PC-9 (cell line): ENCODE data around the gene DLGAP1. TPM values are rescaled to one million over a fixed set of nuclear protein-coding genes. Genes with fewer than 3 reads are reported as not detected.

Experiments used
- BruUV-seq: library from RNA; stranded (reverse); fragments of 400-500 nt; replicated peaks from 2 replicates; lab custom pipeline; 2021; lab: Mats Ljungman, UMichigan
- CTCF ChIA-PET: fragments of 300-600 bp; sonication (Branson Sonifier 250); formaldehyde crosslinking; loops from one replicate; lab custom pipeline; 2022; ENCODE audit warnings: antibody characterized with exemption; lab: Charles Lee
- POLR2A ChIA-PET: fragments of 300-600 bp; sonication (Branson Sonifier 250); formaldehyde crosslinking; loops from one replicate; lab custom pipeline; 2022; ENCODE audit warnings: antibody characterized with exemption; ENCODE audit not compliant: unreplicated experiment; lab: Charles Lee
- DNase-seq, 2 experiments: peaks; one replicate each; pipeline versions ENCODE4 v3.0.0 to v3.0.0-alpha.2; 2015 to 2022; ENCODE audit warnings: mixed read lengths in 1 of 2
- H2AFZ ChIP-seq: fragments of 200-600 bp; sonication (generic); 2 replicates; pipeline ENCODE4 v1.8.1; 2017; ENCODE audit warnings: antibody characterized with exemption
- H3F3A ChIP-seq: fragments of 200-600 bp; sonication (generic); 2 replicates; pipeline ENCODE4 v1.8.1; 2017; ENCODE audit warnings: antibody characterized with exemption, mild to moderate bottlenecking, low read depth; ENCODE audit not compliant: insufficient read depth
- H3K27ac ChIP-seq: fragments of 200-600 bp; sonication (generic); 2 replicates; pipeline ENCODE4 v1.6.1; 2016; ENCODE audit warnings: mixed run types
- H3K27me3 ChIP-seq: fragments of 200-600 bp; sonication (generic); 2 replicates; pipeline ENCODE4 v1.6.1; 2016; ENCODE audit warnings: low read depth, mixed run types; ENCODE audit not compliant: insufficient read depth
- H3K36me3 ChIP-seq: fragments of 200-600 bp; sonication (generic); 2 replicates; pipeline ENCODE4 v1.6.1; 2016; ENCODE audit warnings: low read depth, mixed run types
- H3K4me1 ChIP-seq: fragments of 200-600 bp; sonication (generic); replicated peaks from 2 replicates; pipeline ENCODE4 v1.6.1; 2016; ENCODE audit warnings: mixed run types; ENCODE audit not compliant: insufficient read depth
- H3K4me2 ChIP-seq: fragments of 200-600 bp; sonication (generic); 2 replicates; pipeline ENCODE4 v1.6.1; 2017; ENCODE audit warnings: mixed run types
- H3K4me3 ChIP-seq: fragments of 200-600 bp; sonication (generic); 2 replicates; pipeline ENCODE4 v1.6.1; 2016; ENCODE audit warnings: mixed run types
- H3K79me2 ChIP-seq: fragments of 200-600 bp; sonication (generic); 2 replicates; pipeline ENCODE4 v1.6.1; 2017; ENCODE audit warnings: low read depth, mixed run types
- H3K9me2 ChIP-seq: fragments of 200-600 bp; sonication (generic); 2 replicates; pipeline ENCODE4 v1.8.1; 2017; ENCODE audit warnings: mild to moderate bottlenecking; ENCODE audit not compliant: insufficient read depth
- H3K9me3 ChIP-seq: fragments of 200-600 bp; sonication (generic); 2 replicates; pipeline ENCODE4 v1.8.1; 2016; ENCODE audit warnings: low read depth; ENCODE audit not compliant: insufficient read depth
- H4K20me1 ChIP-seq: fragments of 200-600 bp; sonication (generic); 2 replicates; pipeline ENCODE4 v1.8.1; 2017; ENCODE audit not compliant: insufficient read depth
- CTCF ChIP-seq: fragments of 200-600 bp; sonication (generic); conservative IDR thresholded peaks from 2 replicates; pipeline ENCODE4 v1.6.1; 2017; ENCODE audit warnings: mixed run types, antibody characterized with exemption, mild to moderate bottlenecking, moderate library complexity
- EZH2 ChIP-seq: fragments of 200-600 bp; sonication (generic); IDR thresholded peaks from 2 replicates; pipeline ENCODE4 v1.8.0; 2017; ENCODE audit warnings: antibody characterized with exemption, low read depth
- intact Hi-C: fragments of 100-400 bp; cut with micrococcal nuclease; formaldehyde crosslinking; loops from one replicate; pipeline ENCODE4 v1.10.0; 2022; ENCODE audit not compliant: unreplicated experiment
- total RNA-seq: library from RNA; stranded (reverse); gene quantifications from 2 replicates; pipeline ENCODE4 v1.2.3, GENCODE V29; 2021

Gene DLGAP1
- total RNA-seq, 1 experiment from 2014 or later: not detected

DNA sequence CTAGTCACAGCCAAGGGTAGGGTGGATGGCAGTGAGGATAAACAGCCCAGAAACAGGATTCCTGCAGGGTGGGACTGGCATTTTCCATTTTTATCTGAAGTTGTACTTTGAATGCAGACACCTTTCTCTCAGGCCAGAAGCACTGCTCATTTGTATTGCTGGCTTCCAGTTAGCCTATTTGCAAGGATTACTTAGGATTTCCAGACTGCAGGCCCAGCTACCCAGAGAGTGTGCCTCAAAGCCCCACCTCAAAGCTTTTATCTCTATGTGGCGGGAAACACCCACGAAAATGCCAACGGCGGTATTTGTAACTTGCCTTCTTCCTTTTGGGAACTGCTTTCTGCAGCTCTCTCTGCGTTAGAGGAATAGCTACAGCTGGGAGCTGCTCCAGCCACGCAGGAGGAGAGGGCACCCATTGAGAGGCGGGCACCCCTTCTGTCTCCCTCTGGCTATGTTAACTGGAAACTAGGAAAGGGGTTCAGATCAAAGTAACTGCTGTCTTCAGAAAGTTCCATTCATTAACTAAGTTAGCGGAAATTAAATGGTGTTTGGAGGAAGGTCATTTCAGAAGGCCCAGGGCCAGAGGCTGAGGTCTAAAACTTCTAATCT lies 860.2 kb downstream of the DLGAP1 start:
- POLR2A ChIA-PET: interaction anchor here (0.5 to 3.5 kb wide), 16 partner anchors 9 to 558 kb away, joined by 3 to 45 read pairs (median 4); no protein-coding TSS in a partner anchor
- peak overlapping the region; percentile 100 for H3K27ac ChIP-seq

GRCh38 chr18:3593904-3594759 lies 861.0 kb downstream of the DLGAP1 start:
- Histone ChIP-seq H3K9me3 (no peaks in the 10 kb centered on the region), H3K27me3 (no peaks in the 10 kb centered on the region), H3F3A (peaks cover 70% of the 10 kb centered on the region), H4K20me1 (no peaks in the 10 kb centered on the region), H3K4me1 (peaks cover 77% of the 10 kb centered on the region), H3K36me3 (no peaks in the 10 kb centered on the region), H3K4me2 (peak overlapping the region; percentile 98), H3K79me2 (peaks cover 43% of the 10 kb centered on the region), H3K9me2 (no peaks in the 10 kb centered on the region), H3K27ac (peak overlapping the region; percentile 100), H2AFZ (peak overlapping the region; percentile 65), H3K4me3 (peak overlapping the region; percentile 69)
- ChIA-PET CTCF (interaction anchor here (0.5 to 2.0 kb wide), 15 partner anchors 8 to 661 kb away, joined by 3 to 27 read pairs (median 5); no protein-coding TSS in a partner anchor), POLR2A (interaction anchor here (0.5 to 3.5 kb wide), 31 partner anchors 8 to 559 kb away, joined by 3 to 45 read pairs (median 8); no protein-coding TSS in a partner anchor)
- BruUV-seq: TSS peak; percentile 35
- intact Hi-C loops: loop anchor here (1.0 to 10.0 kb wide), 9 partner anchors 52 to 405 kb away; no protein-coding TSS in a partner anchor
- peak; percentile 91 to 93 for DNase-seq
- TF ChIP-seq CTCF: peak; percentile 88
- TF ChIP-seq EZH2: no peak

More for the DNA sequence above, 860.2 kb downstream of the DLGAP1 start:
- peaks cover 47% of the 10 kb centered on the region for H3K79me2 ChIP-seq
- H3K4me2 ChIP-seq: peak overlapping the region; percentile 98
- TF ChIP-seq EZH2 (no peak), CTCF (no peak)
- DNase-seq: peak in 1 of 2 experiments; percentile 49
- BruUV-seq: no TSS peak
- no peaks in the 10 kb centered on the region for H3K9me2 ChIP-seq
- no peaks in the 10 kb centered on the region for H4K20me1 ChIP-seq
- H2AFZ ChIP-seq: no peak overlapping the region; the same call in 1 of the 2 replicates
- intact Hi-C loops: loop anchor here (1.0 to 10.0 kb wide), 10 partner anchors 8 to 314 kb away; no protein-coding TSS in a partner anchor
- CTCF ChIA-PET: interaction anchor here (0.5 to 2.0 kb wide), 6 partner anchors 9 to 344 kb away, joined by 3 to 27 read pairs (median 13); no protein-coding TSS in a partner anchor
- peaks cover 76% of the 10 kb centered on the region for H3F3A ChIP-seq
- peak overlapping the region; percentile 69 for H3K4me3 ChIP-seq
- no peaks in the 10 kb centered on the region for H3K9me3 ChIP-seq
- H3K36me3 ChIP-seq: no peaks in the 10 kb centered on the region
- peaks cover 74% of the 10 kb centered on the region for H3K4me1 ChIP-seq
- no peaks in the 10 kb centered on the region for H3K27me3 ChIP-seq
